GM10847 (cell line): ENCODE data around the gene RNASET2.

Source experiments
- POLR2A ChIP-seq: IDR thresholded peaks from 2 replicates; pipeline ENCODE4 v1.6.1; 2011; ENCODE audit not compliant: insufficient read length; ENCODE audit errors: extremely low read depth

The RNASET2 gene

GRCh38 chr6:166955865-166956443 is 396 bp downstream of the RNASET2 start:
- TF ChIP-seq POLR2A = no peak

- TF ChIP-seq POLR2A = no peak
Observed at GRCh38 chr6:166955121-166955864, 1.1 kb downstream of the RNASET2 start.

GRCh38 chr6:166954118-166954713 is 2.1 kb downstream of the RNASET2 start:
- no peak for TF ChIP-seq POLR2A

GRCh38 chr6:166952567-166953486 is 3.5 kb downstream of the RNASET2 start:
- no peak for TF ChIP-seq POLR2A

- TF ChIP-seq POLR2A = no peak
Observed at GRCh38 chr6:166952121-166952520, 4.2 kb downstream of the RNASET2 start.

GRCh38 chr6:166951670-166952060 is 4.7 kb downstream of the RNASET2 start:
- no peak for TF ChIP-seq POLR2A

- peak; percentile 13 for TF ChIP-seq POLR2A
Observed at GRCh38 chr6:166950443-166950821, 5.9 kb downstream of the RNASET2 start.

- no peak for TF ChIP-seq POLR2A
Observed at GRCh38 chr6:166949528-166950442, 6.6 kb downstream of the RNASET2 start.

GRCh38 chr6:166947251-166947650 is 9.1 kb downstream of the RNASET2 start:
- no peak for TF ChIP-seq POLR2A

- TF ChIP-seq POLR2A = no peak
Observed at GRCh38 chr6:166946125-166946524, 10.2 kb downstream of the RNASET2 start.

GRCh38 chr6:166944666-166945256 is 11.6 kb downstream of the RNASET2 start:
- TF ChIP-seq POLR2A = no peak

GRCh38 chr6:166942393-166943168 is 13.8 kb downstream of the RNASET2 start:
- TF ChIP-seq POLR2A = no peak

GRCh38 chr6:166940643-166941068 is 15.7 kb downstream of the RNASET2 start:
- no peak for TF ChIP-seq POLR2A

- TF ChIP-seq POLR2A = no peak
Observed at GRCh38 chr6:166939894-166940293, 16.5 kb downstream of the RNASET2 start.

GRCh38 chr6:166939345-166939744 is 17.0 kb downstream of the RNASET2 start:
- TF ChIP-seq POLR2A = no peak
